Panc1 (cell line): ENCODE measurements around the gene FIG4. TPM values are rescaled to one million over a fixed set of nuclear protein-coding genes. Genes with fewer than 3 reads are reported as not detected.

Experiments
- ATAC-seq: fragments of 200-7000 bp; cut with Tn5 transposase; 2 replicates; pipeline ENCODE4 v1.9.1; 2020; ENCODE audit warnings: mild to moderate bottlenecking, moderate library complexity
- BruUV-seq: library from RNA; stranded (reverse); fragments of 400-500 nt; replicated peaks from 2 replicates; lab custom pipeline; 2021; lab: Mats Ljungman, UMichigan
- CTCF ChIA-PET: fragments of 300-600 bp; sonication (Branson Sonifier 250); formaldehyde crosslinking; loops from one replicate; lab custom pipeline; 2022; ENCODE audit warnings: antibody characterized with exemption; lab: Charles Lee
- POLR2A ChIA-PET: fragments of 300-600 bp; sonication (Branson Sonifier 250); formaldehyde crosslinking; loops from one replicate; lab custom pipeline; 2022; ENCODE audit warnings: antibody characterized with exemption; lab: Charles Lee
- DNase-seq: peaks from one replicate; pipeline ENCODE4 v3.0.0-alpha.2; 2010; ENCODE audit warnings: low read depth, low spot score
- H3K27ac ChIP-seq: 2 replicates; pipeline ENCODE4 v1.5.1; 2011; ENCODE audit warnings: mild to moderate bottlenecking, low read length, inconsistent platforms
- H3K27me3 ChIP-seq: fragments of 200-500 bp; sonication (Bioruptor generic); 2 replicates; pipeline ENCODE4 v1.6.0; 2014; ENCODE audit warnings: low read length, inconsistent platforms; ENCODE audit not compliant: control insufficient read depth, insufficient read depth
- H3K36me3 ChIP-seq: fragments of 200-500 bp; sonication (Bioruptor generic); 2 replicates; pipeline ENCODE4 v1.5.1; 2014; ENCODE audit warnings: inconsistent platforms, mild to moderate bottlenecking, low read length, moderate library complexity; ENCODE audit not compliant: control insufficient read depth, insufficient read depth
- H3K4me1 ChIP-seq: 2 replicates; pipeline ENCODE4 v1.5.1; 2011; ENCODE audit warnings: inconsistent platforms, mild to moderate bottlenecking, low read length, moderate library complexity; ENCODE audit not compliant: control insufficient read depth, insufficient read depth
- H3K4me3 ChIP-seq, 2 experiments: 2 replicates each; pipeline ENCODE4 v1.5.1; 2011 to 2012; ENCODE audit warnings: low read depth in 2 of 2, low read length in 2 of 2, mild to moderate bottlenecking in 2 of 2, inconsistent platforms in 1 of 2, moderate library complexity in 1 of 2
- H3K9me3 ChIP-seq: fragments of 200-500 bp; sonication (Bioruptor generic); 2 replicates; pipeline ENCODE4 v1.5.1; 2014; ENCODE audit warnings: low read depth, mild to moderate bottlenecking, inconsistent platforms, low read length, moderate library complexity; ENCODE audit not compliant: control insufficient read depth, insufficient read depth
- POLR2AphosphoS5 ChIP-seq: IDR thresholded peaks from 2 replicates; pipeline ENCODE4 v1.6.1; 2012; ENCODE audit warnings: mild to moderate bottlenecking, low read depth, low read length, moderate library complexity
- SIN3A ChIP-seq: IDR thresholded peaks from 2 replicates; pipeline ENCODE4 v1.6.1; 2012; ENCODE audit warnings: low read depth, mild to moderate bottlenecking, low read length, moderate library complexity, borderline replicate concordance; ENCODE audit not compliant: insufficient read depth
- TCF7L2 ChIP-seq: IDR thresholded peaks from 2 replicates; pipeline ENCODE4 v1.6.1; 2011; ENCODE audit warnings: mild to moderate bottlenecking, low read depth, low read length, inconsistent platforms
- in situ Hi-C: cut with HindIII; loops from 2 replicates; pipeline ENCODE4 v1.10.0; 2016; ENCODE audit warnings: low sequenced_read_pairs, low pct_unique_long_range_greater_than_20kb
- intact Hi-C: fragments of 100-400 bp; cut with micrococcal nuclease; formaldehyde crosslinking; loops from one replicate; pipeline ENCODE4 v1.10.0; 2022; ENCODE audit not compliant: unreplicated experiment
- total RNA-seq: library from RNA; stranded (reverse); gene quantifications from one replicate; pipeline ENCODE4 v1.2.1, GENCODE V29; 2021; ENCODE audit not compliant: unreplicated experiment
- TF ChIP-seq, protein P1 (sequence below): fragments of 450-650 bp; IDR thresholded peaks from 2 replicates; pipeline ENCODE4 v1.5.1; 2017; ENCODE audit warnings: mild to moderate bottlenecking
- TF ChIP-seq, protein P2 (sequence below), 2 experiments: IDR thresholded peaks; 2 replicates each; pipeline ENCODE4 v1.6.1; 2011 to 2012; ENCODE audit warnings: low read depth in 2 of 2, control low read depth in 1 of 2, low read length in 1 of 2, mild to moderate bottlenecking in 1 of 2, moderate library complexity in 1 of 2; ENCODE audit not compliant: insufficient read depth in 1 of 2

The FIG4 gene
- total RNA-seq, 1 experiment from 2014 or later = 19.0 TPM

DNA sequence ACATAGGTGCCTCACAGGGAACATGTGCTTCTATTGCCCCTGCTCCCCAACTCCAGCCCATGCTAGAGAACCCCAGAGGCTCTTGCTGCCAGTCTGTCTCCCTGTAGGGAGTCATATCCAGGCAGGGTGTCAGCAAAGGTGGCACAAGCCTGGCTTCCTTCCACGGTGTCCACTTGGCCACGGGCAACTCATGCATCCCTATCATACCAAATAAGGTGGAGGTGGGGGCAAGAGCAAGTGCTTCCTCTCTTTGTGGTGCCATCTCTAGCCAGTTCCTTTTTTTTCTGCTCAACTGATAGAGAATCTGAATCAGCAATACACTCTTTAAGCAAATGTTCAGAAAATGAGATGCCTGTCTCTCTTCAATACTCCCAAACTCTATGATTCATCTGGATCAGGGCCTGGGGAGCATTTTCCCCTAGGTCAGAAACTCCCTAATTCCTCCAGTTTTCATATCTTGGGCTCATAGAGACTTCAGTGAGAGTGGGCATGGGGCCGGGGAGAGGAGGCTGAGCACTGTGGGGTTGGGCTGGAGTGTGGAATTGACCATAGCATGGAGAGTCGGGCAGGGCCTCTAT, 182.0 kb downstream of the FIG4 start:
- intact Hi-C loops (no loop called here), in situ Hi-C loops (no loop called here)
- Histone ChIP-seq H3K9me3 (no peaks in the 10 kb centered on the region), H3K27me3 (peaks cover 18% of the 10 kb centered on the region), H3K36me3 (no peaks in the 10 kb centered on the region), H3K27ac (no peak overlapping the region), H3K4me3 (no peak overlapping the region), H3K4me1 (no peaks in the 10 kb centered on the region)
- no TSS peak for BruUV-seq
- TF ChIP-seq, protein P1, sequence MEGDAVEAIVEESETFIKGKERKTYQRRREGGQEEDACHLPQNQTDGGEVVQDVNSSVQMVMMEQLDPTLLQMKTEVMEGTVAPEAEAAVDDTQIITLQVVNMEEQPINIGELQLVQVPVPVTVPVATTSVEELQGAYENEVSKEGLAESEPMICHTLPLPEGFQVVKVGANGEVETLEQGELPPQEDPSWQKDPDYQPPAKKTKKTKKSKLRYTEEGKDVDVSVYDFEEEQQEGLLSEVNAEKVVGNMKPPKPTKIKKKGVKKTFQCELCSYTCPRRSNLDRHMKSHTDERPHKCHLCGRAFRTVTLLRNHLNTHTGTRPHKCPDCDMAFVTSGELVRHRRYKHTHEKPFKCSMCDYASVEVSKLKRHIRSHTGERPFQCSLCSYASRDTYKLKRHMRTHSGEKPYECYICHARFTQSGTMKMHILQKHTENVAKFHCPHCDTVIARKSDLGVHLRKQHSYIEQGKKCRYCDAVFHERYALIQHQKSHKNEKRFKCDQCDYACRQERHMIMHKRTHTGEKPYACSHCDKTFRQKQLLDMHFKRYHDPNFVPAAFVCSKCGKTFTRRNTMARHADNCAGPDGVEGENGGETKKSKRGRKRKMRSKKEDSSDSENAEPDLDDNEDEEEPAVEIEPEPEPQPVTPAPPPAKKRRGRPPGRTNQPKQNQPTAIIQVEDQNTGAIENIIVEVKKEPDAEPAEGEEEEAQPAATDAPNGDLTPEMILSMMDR = no peak
- TF ChIP-seq TCF7L2 = no peak
- no peak for TF ChIP-seq POLR2AphosphoS5
- TF ChIP-seq SIN3A = no peak
- TF ChIP-seq, protein P2, sequence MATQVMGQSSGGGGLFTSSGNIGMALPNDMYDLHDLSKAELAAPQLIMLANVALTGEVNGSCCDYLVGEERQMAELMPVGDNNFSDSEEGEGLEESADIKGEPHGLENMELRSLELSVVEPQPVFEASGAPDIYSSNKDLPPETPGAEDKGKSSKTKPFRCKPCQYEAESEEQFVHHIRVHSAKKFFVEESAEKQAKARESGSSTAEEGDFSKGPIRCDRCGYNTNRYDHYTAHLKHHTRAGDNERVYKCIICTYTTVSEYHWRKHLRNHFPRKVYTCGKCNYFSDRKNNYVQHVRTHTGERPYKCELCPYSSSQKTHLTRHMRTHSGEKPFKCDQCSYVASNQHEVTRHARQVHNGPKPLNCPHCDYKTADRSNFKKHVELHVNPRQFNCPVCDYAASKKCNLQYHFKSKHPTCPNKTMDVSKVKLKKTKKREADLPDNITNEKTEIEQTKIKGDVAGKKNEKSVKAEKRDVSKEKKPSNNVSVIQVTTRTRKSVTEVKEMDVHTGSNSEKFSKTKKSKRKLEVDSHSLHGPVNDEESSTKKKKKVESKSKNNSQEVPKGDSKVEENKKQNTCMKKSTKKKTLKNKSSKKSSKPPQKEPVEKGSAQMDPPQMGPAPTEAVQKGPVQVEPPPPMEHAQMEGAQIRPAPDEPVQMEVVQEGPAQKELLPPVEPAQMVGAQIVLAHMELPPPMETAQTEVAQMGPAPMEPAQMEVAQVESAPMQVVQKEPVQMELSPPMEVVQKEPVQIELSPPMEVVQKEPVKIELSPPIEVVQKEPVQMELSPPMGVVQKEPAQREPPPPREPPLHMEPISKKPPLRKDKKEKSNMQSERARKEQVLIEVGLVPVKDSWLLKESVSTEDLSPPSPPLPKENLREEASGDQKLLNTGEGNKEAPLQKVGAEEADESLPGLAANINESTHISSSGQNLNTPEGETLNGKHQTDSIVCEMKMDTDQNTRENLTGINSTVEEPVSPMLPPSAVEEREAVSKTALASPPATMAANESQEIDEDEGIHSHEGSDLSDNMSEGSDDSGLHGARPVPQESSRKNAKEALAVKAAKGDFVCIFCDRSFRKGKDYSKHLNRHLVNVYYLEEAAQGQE (IDR thresholded peaks at IDR 0.05; ENCODE audit: insufficient read depth in 1 of 2, low read depth in 2 of 2, low read length in 1 of 2) = no peak
- ATAC-seq = no peak
- DNase-seq = no peak
- ChIA-PET POLR2A (no interaction called here), CTCF (no interaction called here)

DNA sequence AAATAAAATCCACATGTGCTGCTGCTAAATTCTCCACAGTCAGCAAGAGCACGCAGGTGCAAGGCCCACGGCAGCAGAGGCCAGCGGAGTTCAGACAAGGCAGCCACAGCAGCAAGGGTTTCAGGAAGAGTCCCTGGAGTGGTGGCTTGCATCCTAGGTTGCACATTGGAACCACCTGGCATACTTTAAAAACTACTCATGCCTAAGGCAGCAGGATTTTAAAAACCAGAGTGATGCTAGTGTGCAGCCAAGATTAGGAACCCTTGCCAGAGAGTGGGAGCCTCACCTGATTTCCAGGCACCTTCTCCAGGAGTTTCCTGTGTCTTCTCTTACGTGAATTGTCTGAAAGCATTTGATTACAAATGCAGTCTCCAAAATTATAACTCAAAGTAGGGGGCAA, 183.0 kb downstream of the FIG4 start:
- in situ Hi-C loops (no loop called here), intact Hi-C loops (no loop called here)
- ChIA-PET CTCF (no interaction called here), POLR2A (no interaction called here)
- TF ChIP-seq TCF7L2 (no peak), SIN3A (no peak), POLR2AphosphoS5 (no peak)
- TF ChIP-seq, protein P1 = no peak
- TF ChIP-seq, protein P2 (IDR thresholded peaks at IDR 0.05; ENCODE audit: insufficient read depth in 1 of 2, low read depth in 2 of 2, low read length in 1 of 2) = no peak
- no peak overlapping the region for H3K27ac ChIP-seq
- no peaks in the 10 kb centered on the region for H3K36me3 ChIP-seq
- no peak overlapping the region for H3K4me3 ChIP-seq
- ATAC-seq (no peak), DNase-seq (no peak)
- BruUV-seq = no TSS peak
- H3K4me1 ChIP-seq = no peaks in the 10 kb centered on the region
- peaks cover 21% of the 10 kb centered on the region for H3K27me3 ChIP-seq
- H3K9me3 ChIP-seq = no peaks in the 10 kb centered on the region
